ENCODE results near the gene OLA1.
A peak's percentile ranks its signal among the peaks of the same experiment; 100 is the strongest.

OLA1 gene

DNA sequence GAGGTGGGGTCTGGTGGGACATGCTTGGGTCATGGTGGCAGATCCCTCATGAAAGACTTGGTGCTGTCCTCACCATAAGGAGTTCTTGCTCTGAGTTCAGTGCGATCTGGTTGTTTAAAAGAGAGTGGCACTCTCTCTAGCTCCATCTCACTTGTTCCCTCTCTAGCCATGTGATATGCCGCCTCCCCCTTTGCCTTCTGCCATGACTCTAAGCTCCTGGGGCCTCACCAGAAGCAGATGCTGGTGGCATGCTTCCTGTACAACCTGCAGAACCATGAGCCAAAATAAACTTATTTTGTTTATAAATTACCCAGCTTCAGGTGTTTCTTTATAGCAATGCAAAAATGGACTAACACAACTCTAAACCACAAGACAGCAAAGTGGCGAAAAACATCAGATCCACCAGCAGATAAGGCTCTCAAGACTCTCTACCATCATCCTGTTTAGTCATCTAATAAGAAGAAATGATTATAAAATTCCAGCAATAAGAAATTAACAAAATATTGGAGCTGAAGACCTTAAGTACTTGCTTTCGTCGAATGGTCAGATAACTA, 75.5 kb downstream of the OLA1 start:
- FAIRE-seq (no peak), DNase-seq (ENCODE audit: insufficient read length) (no peak)
- TF ChIP-seq POLR2A (IDR thresholded peaks at IDR 0.05; ENCODE audit: low read depth, low read length) (no peak), TAF1 (IDR thresholded peaks at IDR 0.05; ENCODE audit: borderline replicate concordance, low read depth, low read length) (no peak), POLR2AphosphoS5 (IDR thresholded peaks at IDR 0.05; ENCODE audit: low read depth, low read length) (no peak)

DNA sequence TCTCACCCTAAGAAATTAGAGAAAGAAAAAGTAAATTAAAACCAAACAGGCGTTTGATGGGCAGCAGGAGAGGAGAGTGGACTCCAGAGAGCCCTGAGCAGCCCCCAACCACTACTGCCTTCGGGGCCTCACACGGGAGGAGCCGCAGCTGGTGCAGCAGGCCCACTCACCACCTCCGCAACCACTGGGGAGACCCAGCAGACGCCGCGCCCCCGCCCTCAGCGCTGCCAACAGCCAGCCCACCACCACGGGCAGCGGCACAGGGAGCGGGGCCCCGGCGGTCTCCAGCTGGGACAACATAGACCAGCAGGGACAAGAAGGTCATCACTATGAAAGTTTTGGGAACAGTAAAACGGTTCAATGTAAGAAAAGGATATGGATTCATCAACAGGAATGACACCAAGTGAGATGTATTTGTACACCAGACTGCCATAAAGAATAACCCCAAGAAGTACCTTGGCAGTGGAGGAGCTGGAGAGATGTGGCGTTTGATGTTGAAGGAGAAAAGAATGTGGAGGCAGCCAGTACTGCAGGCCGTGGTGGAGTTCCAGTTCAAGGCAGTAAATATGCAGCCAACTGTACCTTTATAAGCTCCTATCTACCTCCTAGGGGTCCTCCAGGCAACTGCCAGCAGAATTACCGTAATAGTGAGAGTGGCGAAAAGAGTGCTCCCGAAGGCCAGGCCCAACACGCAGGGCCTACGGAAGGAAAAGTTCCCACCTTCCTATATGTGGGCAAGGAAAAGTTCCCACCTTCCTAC, 76.5 kb downstream of the OLA1 start:
- TF ChIP-seq POLR2A (IDR thresholded peaks at IDR 0.05; ENCODE audit: low read depth, low read length) = no peak
- no peak for TF ChIP-seq POLR2AphosphoS5 (IDR thresholded peaks at IDR 0.05; ENCODE audit: low read depth, low read length)
- no peak for TF ChIP-seq TAF1 (IDR thresholded peaks at IDR 0.05; ENCODE audit: borderline replicate concordance, low read depth, low read length)
- DNase-seq (ENCODE audit: insufficient read length) = no peak
- no peak for FAIRE-seq

DNA sequence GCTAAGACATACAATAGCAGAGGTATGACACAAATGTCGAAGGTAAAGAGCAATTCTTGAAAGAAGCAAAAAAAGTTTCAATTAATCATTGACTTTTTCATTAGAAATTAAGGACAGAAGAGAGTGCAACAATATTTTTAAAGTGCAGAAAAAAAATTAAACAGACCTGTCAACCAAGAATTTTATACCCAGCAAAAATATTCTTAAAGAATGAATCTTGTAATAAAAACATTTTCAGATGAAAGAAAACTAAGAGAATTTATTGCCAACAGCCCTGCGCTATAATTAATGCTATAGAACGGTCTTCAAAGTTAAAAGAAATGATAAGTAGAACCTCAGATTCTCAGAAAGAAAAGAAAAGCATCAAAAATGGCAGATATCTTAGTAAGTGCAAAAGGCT, 79.0 kb downstream of the OLA1 start:
- no peak for DNase-seq (ENCODE audit: insufficient read length)
- FAIRE-seq = no peak
- TF ChIP-seq POLR2A (IDR thresholded peaks at IDR 0.05; ENCODE audit: low read depth, low read length) (no peak), POLR2AphosphoS5 (IDR thresholded peaks at IDR 0.05; ENCODE audit: low read depth, low read length) (no peak), TAF1 (IDR thresholded peaks at IDR 0.05; ENCODE audit: borderline replicate concordance, low read depth, low read length) (no peak)

DNA sequence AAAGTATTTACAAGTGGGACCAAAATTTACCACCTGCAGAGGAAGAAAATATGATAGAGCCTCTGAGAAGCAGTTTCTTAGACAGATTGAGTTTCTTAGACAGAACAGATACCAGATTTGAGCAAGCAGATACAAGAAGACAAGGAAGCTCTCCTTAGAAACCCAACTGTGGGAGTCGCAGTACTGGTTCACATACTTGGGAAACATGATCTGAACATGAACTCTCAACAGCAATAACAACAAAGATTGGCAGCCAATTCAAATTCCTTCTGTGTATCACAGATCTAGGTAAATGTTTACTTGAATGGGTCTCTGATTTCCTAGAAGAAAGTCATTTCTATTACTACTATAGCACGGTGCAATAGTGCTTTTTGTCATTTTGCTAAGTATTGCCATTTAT, 82.1 kb downstream of the OLA1 start:
- no peak for DNase-seq (ENCODE audit: insufficient read length)
- TF ChIP-seq POLR2A (IDR thresholded peaks at IDR 0.05; ENCODE audit: low read depth, low read length) = no peak
- no peak for TF ChIP-seq POLR2AphosphoS5 (IDR thresholded peaks at IDR 0.05; ENCODE audit: low read depth, low read length)
- TF ChIP-seq TAF1 (IDR thresholded peaks at IDR 0.05; ENCODE audit: borderline replicate concordance, low read depth, low read length) = no peak
- FAIRE-seq = no peak

DNA sequence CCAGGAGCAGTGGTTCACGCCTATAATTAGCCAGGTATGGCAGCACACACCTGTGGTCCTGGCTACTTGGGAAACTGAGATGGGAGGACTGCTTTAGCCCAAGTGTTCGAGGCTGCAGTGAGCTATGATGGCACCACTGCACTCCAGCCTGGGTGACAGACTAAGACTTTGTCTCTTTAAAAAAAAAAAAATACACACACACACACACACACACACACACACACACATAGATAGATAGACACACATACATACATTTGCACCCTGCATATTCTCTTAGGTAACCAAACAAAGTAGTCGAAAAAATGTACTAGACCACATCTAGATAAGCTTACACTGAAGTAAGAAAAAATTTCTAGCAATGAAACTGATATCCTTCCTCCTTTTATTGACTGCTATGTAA, 86.8 kb downstream of the OLA1 start:
- no peak for DNase-seq (ENCODE audit: insufficient read length)
- no peak for FAIRE-seq
- TF ChIP-seq POLR2AphosphoS5 (IDR thresholded peaks at IDR 0.05; ENCODE audit: low read depth, low read length) (no peak), TAF1 (IDR thresholded peaks at IDR 0.05; ENCODE audit: borderline replicate concordance, low read depth, low read length) (no peak), POLR2A (IDR thresholded peaks at IDR 0.05; ENCODE audit: low read depth, low read length) (no peak)

DNA sequence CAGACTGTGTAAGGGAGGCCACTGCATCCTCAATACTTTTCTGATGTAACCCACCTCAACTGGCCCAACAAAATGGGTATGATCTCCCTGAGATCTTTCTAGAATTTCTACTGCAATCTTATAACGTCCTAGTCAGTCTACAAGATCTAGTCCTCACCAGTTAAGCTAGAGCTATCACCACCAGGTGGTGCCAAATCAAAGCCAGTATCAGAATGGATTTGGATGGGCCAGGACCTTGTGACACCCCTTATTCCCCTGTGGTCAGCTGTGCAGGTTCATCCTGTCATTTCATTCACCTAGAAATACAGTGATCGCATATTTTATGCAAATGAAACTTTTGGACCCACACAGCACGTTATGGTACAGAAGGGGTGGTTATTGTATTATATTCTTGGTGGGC, 90.3 kb downstream of the OLA1 start:
- DNase-seq (ENCODE audit: insufficient read length) (no peak), FAIRE-seq (peak; percentile 51)
- TF ChIP-seq POLR2AphosphoS5 (IDR thresholded peaks at IDR 0.05; ENCODE audit: low read depth, low read length) (no peak), TAF1 (IDR thresholded peaks at IDR 0.05; ENCODE audit: borderline replicate concordance, low read depth, low read length) (no peak), POLR2A (IDR thresholded peaks at IDR 0.05; ENCODE audit: low read depth, low read length) (no peak)

DNA sequence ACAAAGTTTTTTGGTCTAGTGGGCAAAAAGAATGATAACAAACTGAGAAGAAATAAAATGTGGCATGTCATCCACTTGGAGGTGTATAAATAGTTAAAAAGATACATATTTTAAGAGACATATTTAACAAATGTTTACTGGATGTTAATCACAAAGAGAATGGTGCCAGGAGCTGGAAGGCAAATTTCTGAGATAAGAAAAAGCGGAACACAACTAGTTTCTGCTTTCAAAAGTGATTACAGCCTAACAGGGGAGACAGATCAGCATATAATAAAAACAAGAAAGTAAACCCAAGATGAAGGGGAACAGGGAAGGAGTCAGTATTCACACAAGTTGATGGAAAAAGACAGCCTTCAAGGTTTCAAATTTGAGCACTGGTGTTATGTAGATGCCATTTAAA, 91.3 kb downstream of the OLA1 start:
- DNase-seq (ENCODE audit: insufficient read length) (no peak), FAIRE-seq (no peak)
- no peak for TF ChIP-seq TAF1 (IDR thresholded peaks at IDR 0.05; ENCODE audit: borderline replicate concordance, low read depth, low read length)

DNA sequence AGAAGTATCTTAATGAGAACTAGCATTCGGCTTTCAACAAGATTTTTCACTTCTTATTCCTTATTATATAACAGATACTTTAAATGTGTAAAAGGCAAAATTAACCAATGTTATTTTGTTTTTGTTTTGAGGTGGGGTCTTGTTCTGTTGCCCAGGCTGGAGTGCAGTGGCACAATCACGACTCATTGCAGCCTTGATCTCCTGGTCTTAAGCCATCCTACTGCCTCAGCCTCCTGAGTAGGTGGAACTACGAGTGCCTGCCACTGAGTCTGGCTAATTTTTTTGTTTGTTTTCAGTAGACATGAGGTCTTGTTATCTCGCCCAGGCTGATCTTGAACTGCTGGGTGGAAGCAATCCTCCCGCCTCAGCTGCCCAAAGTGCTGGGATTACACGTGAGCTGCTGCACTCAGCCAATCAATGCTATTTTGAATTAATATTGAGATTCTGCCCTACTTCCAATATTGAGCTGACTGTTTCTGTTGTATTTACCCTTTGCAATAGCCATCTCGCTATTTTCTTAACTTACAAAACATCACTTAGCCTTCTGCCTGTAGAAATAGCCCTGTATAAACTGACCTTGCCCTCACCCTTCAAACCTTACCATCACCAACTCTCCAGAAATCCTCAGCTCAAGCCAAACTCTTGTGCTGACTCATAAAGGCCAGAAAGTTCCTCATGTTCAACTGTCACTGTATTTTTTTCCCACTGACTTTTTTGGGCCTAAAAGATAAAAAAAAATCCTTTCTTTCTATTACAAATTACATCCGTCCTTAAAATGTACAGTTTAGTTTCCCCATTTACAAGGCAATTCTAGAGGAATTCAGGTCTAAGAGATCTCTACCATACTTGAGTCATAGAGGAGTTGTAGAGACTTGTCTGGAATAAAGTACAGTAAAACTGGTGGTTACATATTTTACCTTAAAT, 94.3 kb downstream of the OLA1 start:
- FAIRE-seq (no peak), DNase-seq (ENCODE audit: insufficient read length) (no peak)
- TF ChIP-seq TAF1 (IDR thresholded peaks at IDR 0.05; ENCODE audit: borderline replicate concordance, low read depth, low read length) = no peak
- TF ChIP-seq POLR2AphosphoS5 (IDR thresholded peaks at IDR 0.05; ENCODE audit: low read depth, low read length) = no peak
- no peak for TF ChIP-seq POLR2A (IDR thresholded peaks at IDR 0.05; ENCODE audit: low read depth, low read length)

DNA sequence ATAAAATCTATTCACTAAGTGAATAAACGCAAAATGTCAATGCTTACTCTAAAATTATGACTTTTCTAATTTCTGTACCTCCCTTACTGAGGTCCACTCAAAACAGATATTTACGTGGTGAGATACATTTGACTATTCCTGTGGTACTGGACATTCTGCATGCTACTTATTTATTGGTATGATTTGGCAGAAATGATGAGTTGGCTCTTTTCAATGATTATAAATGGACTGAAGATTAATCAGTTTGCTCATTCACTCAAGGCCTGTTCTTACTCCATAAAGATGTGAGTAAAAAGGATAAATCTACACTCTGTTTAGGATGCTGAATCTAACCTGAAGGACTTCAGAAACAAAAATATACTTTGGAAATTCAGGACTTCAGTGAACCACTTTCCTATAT, 98.8 kb downstream of the OLA1 start:
- FAIRE-seq (no peak), DNase-seq (ENCODE audit: insufficient read length) (no peak)
- no peak for TF ChIP-seq POLR2AphosphoS5 (IDR thresholded peaks at IDR 0.05; ENCODE audit: low read depth, low read length)
- TF ChIP-seq TAF1 (IDR thresholded peaks at IDR 0.05; ENCODE audit: borderline replicate concordance, low read depth, low read length) = no peak
- no peak for TF ChIP-seq POLR2A (IDR thresholded peaks at IDR 0.05; ENCODE audit: low read depth, low read length)

DNA sequence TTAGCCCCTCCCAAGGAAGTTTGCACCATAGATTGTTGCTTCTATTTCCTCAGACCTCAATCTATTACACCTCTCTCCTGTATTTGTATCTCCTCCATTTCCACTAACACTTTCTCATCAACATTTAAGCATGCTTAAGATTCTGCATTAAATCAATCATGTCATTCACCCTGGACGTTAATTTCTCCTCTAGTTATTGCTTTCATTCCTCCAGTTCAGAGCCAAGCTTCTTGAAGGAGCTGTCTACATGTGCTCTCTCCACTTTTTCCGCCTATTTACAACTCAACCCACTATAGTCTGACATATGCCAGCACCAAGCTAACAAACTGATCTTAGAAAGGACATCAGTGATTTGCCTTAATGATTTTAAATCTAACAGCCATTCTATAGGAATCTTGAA, 99.5 kb downstream of the OLA1 start:
- DNase-seq (ENCODE audit: insufficient read length) = no peak
- no peak for FAIRE-seq
- TF ChIP-seq POLR2AphosphoS5 (IDR thresholded peaks at IDR 0.05; ENCODE audit: low read depth, low read length) (no peak), POLR2A (IDR thresholded peaks at IDR 0.05; ENCODE audit: low read depth, low read length) (no peak), TAF1 (IDR thresholded peaks at IDR 0.05; ENCODE audit: borderline replicate concordance, low read depth, low read length) (no peak)

DNA sequence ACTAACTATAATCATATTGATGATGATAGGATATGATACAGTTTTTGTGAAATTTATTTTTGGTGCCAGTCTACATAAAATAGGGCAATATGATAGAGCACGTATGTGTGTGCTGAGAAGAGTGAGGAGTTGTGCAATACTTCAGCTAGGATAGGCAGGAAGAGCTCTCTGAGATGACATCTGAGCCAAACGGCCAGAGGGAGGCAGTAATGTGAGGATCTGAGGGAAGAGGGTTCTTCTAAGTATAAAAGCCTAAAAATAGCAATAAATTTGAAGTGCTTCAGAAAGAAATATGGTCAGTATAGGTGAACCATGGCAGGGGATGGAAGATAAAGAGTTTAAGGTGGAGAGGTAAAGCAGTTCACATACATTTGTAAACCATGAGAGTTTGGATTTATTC, 102.5 kb downstream of the OLA1 start:
- TF ChIP-seq POLR2A (IDR thresholded peaks at IDR 0.05; ENCODE audit: low read depth, low read length) (no peak), TAF1 (IDR thresholded peaks at IDR 0.05; ENCODE audit: borderline replicate concordance, low read depth, low read length) (no peak), POLR2AphosphoS5 (IDR thresholded peaks at IDR 0.05; ENCODE audit: low read depth, low read length) (no peak)
- no peak for DNase-seq (ENCODE audit: insufficient read length)
- peak; percentile 53 for FAIRE-seq

Measured in GM12892 (cell line).